ENCODE measurements around the gene SH3GLB1.
"Not testable (repeated sequence)": the region's sequence is repeated elsewhere in the genome, so short reads cannot be mapped to it uniquely, and the experiment has no call there.

SH3GLB1 gene

GRCh38 chr1:86704458-86704971, at the start of gene SH3GLB1:
Gene SH3GLB1 (plus strand): TSS chr1:86704576. CDS start chr1:86704900, 324 bp downstream.
- no peak for FAIRE-seq

- not testable (repeated sequence) for FAIRE-seq
Measured at GRCh38 chr1:86658381-86658780, 46.0 kb upstream of the SH3GLB1 start.

- FAIRE-seq, result no peak
Measured at GRCh38 chr1:86666368-86666767, 38.0 kb upstream of the SH3GLB1 start.

- peak; percentile 86 for FAIRE-seq
Measured at GRCh38 chr1:86687595-86687994, 16.8 kb upstream of the SH3GLB1 start.

GRCh38 chr1:86692641-86693040, 11.7 kb upstream of the SH3GLB1 start:
- FAIRE-seq, result no peak

GRCh38 chr1:86695400-86695799, 9.0 kb upstream of the SH3GLB1 start:
- no peak for FAIRE-seq

GRCh38 chr1:86696522-86696921, 7.9 kb upstream of the SH3GLB1 start:
- no peak for FAIRE-seq

- no peak for FAIRE-seq
Measured at GRCh38 chr1:86699186-86699585, 5.2 kb upstream of the SH3GLB1 start.

- no peak for FAIRE-seq
Measured at GRCh38 chr1:86701731-86702130, 2.6 kb upstream of the SH3GLB1 start.

GRCh38 chr1:86702954-86703494, 1.4 kb upstream of the SH3GLB1 start:
- not testable (repeated sequence) for FAIRE-seq

- no peak for FAIRE-seq
Measured at GRCh38 chr1:86703696-86704457, 499 bp upstream of the SH3GLB1 start.

GRCh38 chr1:86704972-86705664, 742 bp downstream of the SH3GLB1 start:
- no peak for FAIRE-seq

- FAIRE-seq, result no peak
Measured at GRCh38 chr1:86705665-86705985, 1.2 kb downstream of the SH3GLB1 start.

GRCh38 chr1:86706018-86706635, 1.8 kb downstream of the SH3GLB1 start:
- no peak for FAIRE-seq

GRCh38 chr1:86708920-86709319, 4.5 kb downstream of the SH3GLB1 start:
- no peak for FAIRE-seq

GRCh38 chr1:86712088-86712860, 7.9 kb downstream of the SH3GLB1 start:
- FAIRE-seq, result no peak

GRCh38 chr1:86713477-86713876, 9.1 kb downstream of the SH3GLB1 start:
- no peak for FAIRE-seq

- no peak for FAIRE-seq
Measured at GRCh38 chr1:86714159-86714558, 9.8 kb downstream of the SH3GLB1 start.

GRCh38 chr1:86714561-86715244, 10.3 kb downstream of the SH3GLB1 start:
- no peak for FAIRE-seq

GRCh38 chr1:86718786-86719185, 14.4 kb downstream of the SH3GLB1 start:
- FAIRE-seq, result no peak

GRCh38 chr1:86731416-86731815, 27.0 kb downstream of the SH3GLB1 start:
- FAIRE-seq, result no peak

GRCh38 chr1:86733340-86733739, 29.0 kb downstream of the SH3GLB1 start:
- no peak for FAIRE-seq
